ENCODE results near the gene PRR14L. TPM values are rescaled to one million over a fixed set of nuclear protein-coding genes. Genes with fewer than 3 reads are reported as not detected.
A peak's percentile ranks its signal among the peaks of the same experiment; 100 is the strongest.

PRR14L gene
- total RNA-seq, 3 donors from 2014 or later = 61.7 to 64.6 (median 63.5) TPM

GRCh38 chr22:31651664-31652063 lies 98.3 kb downstream of the PRR14L start:
- ATAC-seq (no peak), DNase-seq (no peak)
- no peaks in the 10 kb centered on the region for H3K9me3 ChIP-seq
- intact Hi-C loops (cut with DNase I, micrococcal nuclease) = no loop called here
- H3K4me1 ChIP-seq (ENCODE audit: low read depth) = peaks cover under 1% of the 10 kb centered on the region
- no peak for TF ChIP-seq CTCF (IDR thresholded peaks at IDR 0.05)
- H3K4me3 ChIP-seq = no peak overlapping the region
- H3K36me3 ChIP-seq (ENCODE audit: low read depth) = peaks cover 6% of the 10 kb centered on the region

GRCh38 chr22:31650391-31650790 lies 99.5 kb downstream of the PRR14L start:
- no peak for TF ChIP-seq CTCF (IDR thresholded peaks at IDR 0.05)
- H3K4me3 ChIP-seq = no peak overlapping the region
- peaks cover 6% of the 10 kb centered on the region for H3K36me3 ChIP-seq (ENCODE audit: low read depth)
- H3K9me3 ChIP-seq = no peaks in the 10 kb centered on the region
- ATAC-seq (no peak), DNase-seq (no peak)
- peaks cover 3% of the 10 kb centered on the region for H3K4me1 ChIP-seq (ENCODE audit: low read depth)
- intact Hi-C loops (cut with DNase I, micrococcal nuclease) = no loop called here

GRCh38 chr22:31647523-31648320 lies 102.2 kb downstream of the PRR14L start:
- no peak for ATAC-seq
- Histone ChIP-seq H3K4me3 (no peak overlapping the region), H3K36me3 (ENCODE audit: low read depth) (peaks cover 6% of the 10 kb centered on the region), H3K4me1 (ENCODE audit: low read depth) (peaks cover 3% of the 10 kb centered on the region), H3K9me3 (no peaks in the 10 kb centered on the region)
- TF ChIP-seq CTCF (IDR thresholded peaks at IDR 0.05) = no peak
- peak in 1 of 3 donors; percentile 15 for DNase-seq
- intact Hi-C loops (cut with DNase I, micrococcal nuclease) = no loop called here

- no peak for TF ChIP-seq CTCF (IDR thresholded peaks at IDR 0.05)
- DNase-seq (no peak), ATAC-seq (no peak)
- Histone ChIP-seq H3K4me1 (ENCODE audit: low read depth) (peaks cover 3% of the 10 kb centered on the region), H3K36me3 (ENCODE audit: low read depth) (peaks cover 6% of the 10 kb centered on the region), H3K4me3 (no peak overlapping the region), H3K9me3 (no peaks in the 10 kb centered on the region)
- intact Hi-C loops (cut with DNase I, micrococcal nuclease) = no loop called here
Measured at GRCh38 chr22:31647066-31647465, 102.9 kb downstream of the PRR14L start.

- intact Hi-C loops (cut with DNase I, micrococcal nuclease) = no loop called here
- H3K4me1 ChIP-seq (ENCODE audit: low read depth) = peaks cover 3% of the 10 kb centered on the region
- no peaks in the 10 kb centered on the region for H3K9me3 ChIP-seq
- ATAC-seq (peak; percentile 90), DNase-seq (no peak)
- no peak overlapping the region for H3K4me3 ChIP-seq
- H3K36me3 ChIP-seq (ENCODE audit: low read depth) = peaks cover 6% of the 10 kb centered on the region
- TF ChIP-seq CTCF (IDR thresholded peaks at IDR 0.05) = no peak
Measured at GRCh38 chr22:31646186-31647019, 103.5 kb downstream of the PRR14L start.
